Gastrocnemius medialis (tissue), 4 donors: ENCODE measurements around the gene S100PBP.

Source experiments
- POLR2A ChIP-seq, 2 donors: fragments of 450-650 bp; IDR thresholded peaks; one replicate each; pipeline ENCODE4 v1.6.1; 2017; ENCODE audit warnings: antibody characterized with exemption in 2 of 2, mild to moderate bottlenecking in 2 of 2, moderate library complexity in 2 of 2
- TF ChIP-seq, protein P1 (sequence below), 5 experiments: fragments of 450-650 bp in 3 of 5; fragments of 200-600 bp in 2 of 5; sonication (generic) in 2 of 5; IDR thresholded peaks in 4 of 5; conservative IDR thresholded peaks in 1 of 5; 1 replicate in 4 of 5; 2 replicates in 1 of 5; pipeline ENCODE4 v1.5.1; 2016 to 2019; ENCODE audit warnings: antibody characterized with exemption in 5 of 5, mild to moderate bottlenecking in 3 of 5, moderate library complexity in 3 of 5

- TF ChIP-seq, protein P1, sequence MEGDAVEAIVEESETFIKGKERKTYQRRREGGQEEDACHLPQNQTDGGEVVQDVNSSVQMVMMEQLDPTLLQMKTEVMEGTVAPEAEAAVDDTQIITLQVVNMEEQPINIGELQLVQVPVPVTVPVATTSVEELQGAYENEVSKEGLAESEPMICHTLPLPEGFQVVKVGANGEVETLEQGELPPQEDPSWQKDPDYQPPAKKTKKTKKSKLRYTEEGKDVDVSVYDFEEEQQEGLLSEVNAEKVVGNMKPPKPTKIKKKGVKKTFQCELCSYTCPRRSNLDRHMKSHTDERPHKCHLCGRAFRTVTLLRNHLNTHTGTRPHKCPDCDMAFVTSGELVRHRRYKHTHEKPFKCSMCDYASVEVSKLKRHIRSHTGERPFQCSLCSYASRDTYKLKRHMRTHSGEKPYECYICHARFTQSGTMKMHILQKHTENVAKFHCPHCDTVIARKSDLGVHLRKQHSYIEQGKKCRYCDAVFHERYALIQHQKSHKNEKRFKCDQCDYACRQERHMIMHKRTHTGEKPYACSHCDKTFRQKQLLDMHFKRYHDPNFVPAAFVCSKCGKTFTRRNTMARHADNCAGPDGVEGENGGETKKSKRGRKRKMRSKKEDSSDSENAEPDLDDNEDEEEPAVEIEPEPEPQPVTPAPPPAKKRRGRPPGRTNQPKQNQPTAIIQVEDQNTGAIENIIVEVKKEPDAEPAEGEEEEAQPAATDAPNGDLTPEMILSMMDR (IDR thresholded peaks at IDR 0.05 in 4 of 5, conservative IDR thresholded peaks at IDR 0.05 in 1 of 5) = no peak
- no peak for TF ChIP-seq POLR2A (IDR thresholded peaks at IDR 0.05)
Measured at GRCh38 chr1:32888677-32889420, 71.4 kb downstream of the S100PBP start.
